Pancreas (tissue), 10 donors: ENCODE data around the gene CPB2. TPM values are rescaled to one million over a fixed set of nuclear protein-coding genes. Genes with fewer than 3 reads are reported as not detected.

Experiments used
- ATAC-seq, 4 donors: fragments of 200-7000 bp; cut with Tn5 transposase; one replicate each; pipeline versions ENCODE4 v1.8.0 to v1.9.1; 2020; ENCODE audit warnings: mild to moderate bottlenecking in 4 of 4, moderate library complexity in 4 of 4
- DNase-seq, 6 donors: peaks; one replicate each; pipeline ENCODE4 v3.0.0-alpha.2; 2020
- FAIRE-seq: peaks from 2 replicates; lab custom pipeline; 2012; peaks lifted over from hg19 to GRCh38; lab: Jason Lieb, UNC
- H3K27ac ChIP-seq, 4 donors: fragments of 200-600 bp; sonication (generic); 1 replicate in 3 of 4; 2 replicates in 1 of 4; pipeline versions ENCODE4 v1.5.0 to v1.8.0; 2020
- H3K27me3 ChIP-seq, 4 donors: fragments of 200-600 bp; one replicate each; pipeline ENCODE4 v1.8.0; 2021
- H3K36me3 ChIP-seq, 3 donors: fragments of 200-600 bp; sonication (generic) in 1 of 3; one replicate each; pipeline versions ENCODE4 v1.5.0 to v1.8.0; 2020 to 2021
- H3K4me1 ChIP-seq, 3 donors: fragments of 200-600 bp; one replicate each; pipeline ENCODE4 v1.8.0; 2021
- H3K4me3 ChIP-seq, 4 donors: fragments of 200-600 bp; sonication (generic) in 2 of 4; one replicate each; pipeline versions ENCODE4 v1.5.0 to v1.8.0; 2020 to 2021
- H3K9me3 ChIP-seq, 4 donors: fragments of 200-600 bp; one replicate each; pipeline ENCODE4 v1.8.0; 2021
- CTCF ChIP-seq, 4 donors: fragments of 200-600 bp; sonication (generic) in 3 of 4; IDR thresholded peaks; one replicate each; pipeline versions ENCODE4 v1.5.0 to v1.8.0; 2021; ENCODE audit warnings: antibody characterized with exemption in 4 of 4
- WGBS, 2 donors: extraction: QIAGEN DNeasy Blood & Tissue Kit; methylation state at CpG; one replicate each; pipeline ENCODE4 v1.1.7; 2013; 5-methylcytosine and 5-hydroxymethylcytosine counted together
- intact Hi-C, 3 donors: fragments of 100-400 bp; cut with DNase I; formaldehyde crosslinking; loops; one replicate each; pipeline versions ENCODE4 v1.11.1 to v1.14.2; 2022
- polyA plus RNA-seq, 2 donors: library from polyadenylated mRNA; stranded (reverse); fragments of 200-250 nt; gene quantifications; one replicate each; pipeline ENCODE4 v1.2.3, GENCODE V29; 2013
- total RNA-seq, 6 donors: library from RNA; stranded (reverse); fragmentation: NEBNext Ultra II Directional in 4 of 6; extraction: Animal tissue kit (Norgen Biotek cat#: 25700) in 4 of 6; gene quantifications; one replicate each; pipeline versions ENCODE4 v1.2.1 to v1.2.4, GENCODE V29; 2021 to 2023
- donor health status: healthy with polysubstance abuse.
- donor health status: DM: no; HTN: no; CAD: no; lungs with moderate emphysema.
- donor health status: DM: no; HTN: no; CAD: no.
- donor health status: control.
- donor health status: control.
- donor health status: Bipolar disorder and iron deficiency.
- donor health status: DM: yes; HTN: yes; CAD: no.
- donor health status: DM: no; HTN: no; CAD: no.
- donor health status: DM: no; HTN: no; CAD: no.
- donor health status: DM: yes; HTN: yes; CAD: no.

The CPB2 gene
- total and polyA plus RNA-seq, 8 donors = 0.08 to 0.94 (median 0.58) TPM; not detected in 1

GRCh38 chr13:46086421-46086922 is 18.4 kb downstream of the CPB2 start:
- Histone ChIP-seq H3K9me3 (no peaks in the 10 kb centered on the region), H3K27me3 (no peaks in the 10 kb centered on the region), H3K4me1 (no peaks in the 10 kb centered on the region), H3K4me3 (no peak overlapping the region), H3K27ac (no peak overlapping the region), H3K36me3 (no peaks in the 10 kb centered on the region)
- WGBS, 2 donors = 62 to 83% methylated on average over 12 of the region's 12 CpGs
- TF ChIP-seq CTCF (IDR thresholded peaks at IDR 0.05) = no peak
- intact Hi-C loops = no loop called here
- ATAC-seq (no peak), DNase-seq (no peak), FAIRE-seq (no peak)

GRCh38 chr13:46085737-46086136 is 19.1 kb downstream of the CPB2 start:
- Histone ChIP-seq H3K27me3 (no peaks in the 10 kb centered on the region), H3K9me3 (no peaks in the 10 kb centered on the region), H3K4me3 (no peak overlapping the region), H3K4me1 (no peaks in the 10 kb centered on the region), H3K36me3 (no peaks in the 10 kb centered on the region), H3K27ac (no peak overlapping the region)
- TF ChIP-seq CTCF (IDR thresholded peaks at IDR 0.05) = no peak
- peak in 1 of 6 donors; percentile 45 for DNase-seq
- WGBS, 2 donors = 79 to 87% methylated on average over 13 of the region's 13 CpGs
- intact Hi-C loops = no loop called here
- no peak for ATAC-seq
- no peak for FAIRE-seq

- intact Hi-C loops = no loop called here
- H3K4me1 ChIP-seq = no peaks in the 10 kb centered on the region
- no peaks in the 10 kb centered on the region for H3K9me3 ChIP-seq
- no peaks in the 10 kb centered on the region for H3K36me3 ChIP-seq
- ATAC-seq (no peak), DNase-seq (no peak), FAIRE-seq (no peak)
- H3K4me3 ChIP-seq = no peak overlapping the region
- H3K27me3 ChIP-seq = no peaks in the 10 kb centered on the region
- no peak for TF ChIP-seq CTCF (IDR thresholded peaks at IDR 0.05)
- H3K27ac ChIP-seq = no peak overlapping the region
- 81 to 87% methylated on average over 5 of the region's 5 CpGs for WGBS, 2 donors
Measured at GRCh38 chr13:46082324-46082723, 22.5 kb downstream of the CPB2 start.

GRCh38 chr13:46079770-46080169 is 25.1 kb downstream of the CPB2 start:
- H3K9me3 ChIP-seq = no peaks in the 10 kb centered on the region
- no peak for FAIRE-seq
- TF ChIP-seq CTCF (IDR thresholded peaks at IDR 0.05) = no peak

GRCh38 chr13:46077265-46077664 is 27.6 kb downstream of the CPB2 start:
- Histone ChIP-seq H3K36me3 (no peaks in the 10 kb centered on the region), H3K27ac (no peak overlapping the region), H3K4me1 (no peaks in the 10 kb centered on the region), H3K27me3 (no peaks in the 10 kb centered on the region), H3K4me3 (no peak overlapping the region), H3K9me3 (no peaks in the 10 kb centered on the region)
- FAIRE-seq (no peak), DNase-seq (no peak), ATAC-seq (no peak)
- TF ChIP-seq CTCF (IDR thresholded peaks at IDR 0.05) = no peak
- 72 to 79% methylated on average over 1 of the region's 1 CpG for WGBS, 2 donors
- intact Hi-C loops = no loop called here

More at GRCh38 chr13:46079770-46080169, 25.1 kb downstream of the CPB2 start:
- H3K27ac ChIP-seq = no peak overlapping the region
- 59 to 70% methylated on average over 2 of the region's 2 CpGs for WGBS, 2 donors
- DNase-seq (no peak), ATAC-seq (no peak)
- no peaks in the 10 kb centered on the region for H3K4me1 ChIP-seq
- H3K4me3 ChIP-seq = no peak overlapping the region
- H3K27me3 ChIP-seq = no peaks in the 10 kb centered on the region
- intact Hi-C loops = no loop called here
- H3K36me3 ChIP-seq = no peaks in the 10 kb centered on the region
